K562 treated with DMSO at 1 percent for 12 hours (cell line): ENCODE measurements around the gene FBXW10. TPM values are rescaled to one million over a fixed set of nuclear protein-coding genes. Genes with fewer than 3 reads are reported as not detected.

Experiments
- total RNA-seq: library from RNA; unstranded; fragments of 300-600 nt; gene quantifications from 2 replicates; pipeline ENCODE4 v1.2.3, GENCODE V29; 2022; ENCODE audit not compliant: insufficient read depth

FBXW10 gene, protein sequence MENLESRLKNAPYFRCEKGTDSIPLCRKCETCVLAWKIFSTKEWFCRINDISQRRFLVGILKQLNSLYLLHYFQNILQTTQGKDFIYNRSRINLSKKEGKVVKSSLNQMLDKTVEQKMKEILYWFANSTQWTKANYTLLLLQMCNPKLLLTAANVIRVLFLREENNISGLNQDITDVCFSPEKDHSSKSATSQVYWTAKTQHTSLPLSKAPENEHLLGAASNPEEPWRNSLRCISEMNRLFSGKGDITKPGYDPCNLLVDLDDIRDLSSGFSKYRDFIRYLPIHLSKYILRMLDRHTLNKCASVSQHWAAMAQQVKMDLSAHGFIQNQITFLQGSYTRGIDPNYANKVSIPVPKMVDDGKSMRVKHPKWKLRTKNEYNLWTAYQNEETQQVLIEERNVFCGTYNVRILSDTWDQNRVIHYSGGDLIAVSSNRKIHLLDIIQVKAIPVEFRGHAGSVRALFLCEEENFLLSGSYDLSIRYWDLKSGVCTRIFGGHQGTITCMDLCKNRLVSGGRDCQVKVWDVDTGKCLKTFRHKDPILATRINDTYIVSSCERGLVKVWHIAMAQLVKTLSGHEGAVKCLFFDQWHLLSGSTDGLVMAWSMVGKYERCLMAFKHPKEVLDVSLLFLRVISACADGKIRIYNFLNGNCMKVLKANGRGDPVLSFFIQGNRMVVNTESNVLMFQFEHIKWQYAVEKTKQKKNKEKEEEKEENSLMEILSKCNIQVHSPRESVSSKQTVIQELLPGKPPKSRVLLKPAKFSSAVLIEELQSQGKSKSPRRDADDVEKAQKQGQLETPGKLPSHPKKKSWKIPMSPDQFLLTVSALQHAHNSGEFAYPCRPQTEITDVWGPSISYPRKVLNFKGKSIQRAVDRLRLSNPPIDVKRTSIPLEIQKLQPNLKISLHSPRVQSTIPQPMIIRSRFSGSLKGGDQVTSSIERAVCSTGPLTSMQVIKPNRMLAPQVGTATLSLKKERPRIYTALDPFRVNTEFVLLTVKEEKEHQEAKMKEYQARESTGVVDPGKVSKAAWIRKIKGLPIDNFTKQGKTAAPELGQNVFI
- total RNA-seq, result not detected in 2 replicates

DNA sequence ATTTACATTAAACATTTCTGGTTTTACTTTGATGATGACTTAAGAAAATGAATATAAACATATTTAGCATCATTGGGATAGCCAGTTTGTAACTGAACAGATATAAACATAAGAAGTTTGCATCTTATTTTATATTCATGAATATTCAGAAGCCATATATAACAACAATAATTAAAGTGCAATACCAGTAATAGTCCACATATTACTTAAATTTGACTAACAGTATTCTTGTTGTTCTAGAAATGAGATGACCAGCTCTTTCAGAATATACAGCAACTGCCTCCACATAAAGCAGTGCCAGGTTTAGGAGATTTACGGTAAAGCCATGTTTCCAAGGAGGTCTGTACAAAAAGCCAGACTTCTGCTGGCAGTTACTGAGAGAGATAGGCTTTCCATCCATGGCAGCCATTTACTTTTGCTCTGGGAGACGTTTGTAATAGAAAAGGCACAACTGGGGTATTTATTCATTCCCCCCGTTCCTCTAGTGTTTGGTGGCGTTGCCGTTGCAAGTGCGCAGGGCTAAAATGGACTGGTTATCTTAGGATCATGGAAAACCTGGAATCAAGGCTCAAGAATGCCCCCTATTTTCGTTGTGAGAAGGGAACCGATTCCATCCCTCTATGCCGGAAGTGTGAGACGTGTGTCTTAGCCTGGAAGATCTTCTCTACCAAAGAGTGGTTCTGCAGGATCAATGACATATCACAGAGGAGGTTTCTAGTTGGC is at the start of gene FBXW10:
FBXW10 (plus strand) TSS at position 356 of the 723 bp plus-strand sequence; CDS start at position 547, 191 bp downstream.

DNA sequence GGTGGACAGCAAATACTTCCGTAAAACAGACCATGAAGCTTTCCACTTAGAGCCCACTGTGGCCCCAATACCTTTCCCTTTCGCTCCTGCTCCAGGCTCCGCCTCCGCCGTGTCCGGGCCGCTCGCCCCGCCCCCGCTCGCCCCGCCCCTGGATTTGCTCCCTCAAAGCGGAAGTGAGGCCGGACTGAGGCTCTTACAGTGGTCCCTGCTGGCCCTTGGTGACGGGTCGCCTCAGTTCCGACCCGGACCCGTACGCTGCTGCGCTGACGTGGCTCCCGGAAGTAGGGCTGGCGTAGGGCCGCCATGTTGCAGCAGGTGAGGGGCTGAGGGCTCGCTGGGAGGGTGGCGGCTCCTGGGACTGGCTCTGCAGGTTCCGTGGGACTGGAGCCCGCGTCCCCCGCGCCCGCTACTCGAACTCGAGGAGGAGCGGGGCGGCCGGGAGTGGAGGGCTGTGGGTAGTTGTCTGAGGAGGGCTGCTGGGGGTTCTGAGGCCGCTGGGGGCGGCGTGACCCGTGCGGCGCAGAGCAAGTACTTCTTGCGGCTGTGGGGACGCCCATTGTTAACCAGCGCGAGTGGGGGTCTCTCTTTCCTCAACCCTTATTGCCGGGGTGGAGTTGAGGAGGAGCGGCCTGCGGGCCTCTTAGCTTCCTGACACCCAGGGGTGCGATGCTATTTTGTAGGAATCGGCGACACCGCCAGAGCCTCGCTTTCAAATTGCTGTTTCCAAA is 37.3 kb downstream of the FBXW10 start, which contains the start of gene TVP23B:
TVP23B (plus strand) TSS at position 193 of the 728 bp plus-strand sequence; CDS start at position 304, 111 bp downstream.

Other genes starting within 250 kb of the FBXW10 start
- not detected in 2 replicates for gene TBC1D28, start 99.7 kb upstream of the FBXW10 start, total RNA-seq
- 1.4 and 1.7 TPM in 2 replicates for gene FOXO3B, start 61.7 kb upstream of the FBXW10 start, total RNA-seq
- 8.3 and 21.4 TPM in 2 replicates for gene TVP23B, start 37.1 kb downstream of the FBXW10 start, total RNA-seq
- 19.8 and 32.7 TPM in 2 replicates for gene PRPSAP2, start 114.1 kb downstream of the FBXW10 start, total RNA-seq
- not detected in 2 replicates for gene SLC5A10, start 208.1 kb downstream of the FBXW10 start, total RNA-seq